Measurements from ENCODE around the gene TMEM14A. TPM values are rescaled to one million over a fixed set of nuclear protein-coding genes. Genes with fewer than 3 reads are reported as not detected.

Gene TMEM14A
- polyA plus RNA-seq (ENCODE audit: insufficient read length in 4 of 4), result 10 to 100 TPM; 46.3 to 57.6 (median 53.0) TPM

DNA sequence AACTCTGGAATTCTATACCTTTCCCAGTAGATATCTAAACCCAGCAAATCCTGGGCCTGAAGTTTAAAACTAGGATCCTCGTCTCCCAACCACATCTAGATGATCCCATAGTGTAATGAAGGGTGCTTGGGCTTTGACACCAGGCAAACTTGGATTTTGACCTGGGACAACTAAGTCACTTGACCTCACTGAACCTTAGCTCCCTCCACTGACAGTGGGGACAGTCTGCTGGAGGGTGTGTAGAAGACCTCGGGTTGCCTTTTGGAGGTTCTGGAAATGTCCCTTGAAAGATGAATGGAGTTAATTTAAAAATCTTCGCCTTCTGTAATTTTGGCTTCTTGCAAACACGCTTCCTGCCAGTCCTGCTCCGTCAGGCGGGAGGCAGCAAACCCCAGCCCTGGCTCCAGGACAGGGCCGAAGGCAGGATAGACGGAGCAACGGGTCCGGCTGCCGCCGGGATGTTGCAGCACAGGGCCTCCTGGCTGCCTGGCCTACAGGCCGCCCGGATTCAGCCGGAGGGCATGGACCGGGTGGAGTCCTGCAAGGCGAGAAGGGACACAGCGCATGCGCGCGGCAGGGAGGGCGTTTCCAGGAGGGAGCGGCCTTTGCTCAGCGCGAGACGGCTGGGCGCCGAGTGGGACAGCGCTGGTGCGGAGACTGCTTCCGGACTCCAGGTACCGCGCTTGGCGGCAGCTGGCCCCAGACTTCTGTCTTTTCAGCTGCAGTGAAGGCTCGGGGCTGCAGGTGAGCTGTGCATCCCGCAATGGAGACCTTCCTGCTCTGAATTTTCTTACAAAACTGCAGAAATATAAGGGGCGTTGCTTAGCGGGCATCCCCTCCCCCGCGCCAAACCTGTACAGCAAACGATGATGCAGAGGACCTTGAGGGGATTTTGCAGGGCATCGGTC is at the start of gene TMEM14A:
TSS of gene TMEM14A (plus strand) at position 612 of the 908 bp plus-strand sequence. CDS start 5,990 bp downstream, outside the sequence.
- peak; percentile 82 to 88 (median 84) for DNase-seq (ENCODE audit: low read depth in 4 of 4, low spot score in 3 of 4)

DNA sequence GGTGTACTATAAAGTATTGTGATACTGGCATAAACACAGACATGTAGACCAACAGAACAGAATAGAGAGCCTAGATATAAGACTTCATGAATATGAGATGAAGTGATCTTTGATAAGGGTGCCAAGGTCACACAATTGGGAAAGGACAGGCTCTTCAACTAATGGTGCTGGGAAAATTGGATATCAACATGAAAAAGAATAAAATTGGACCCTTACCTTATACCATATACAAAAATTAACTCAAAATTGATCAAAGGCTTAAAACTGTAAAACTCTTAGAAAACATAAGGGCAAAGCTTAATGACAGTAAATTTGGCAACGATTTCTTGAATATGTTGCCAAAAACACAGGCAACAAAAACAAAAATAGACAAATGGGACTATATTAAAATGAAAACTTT is 49.3 kb upstream of the TMEM14A start:
- no peak for DNase-seq (ENCODE audit: low read depth in 4 of 4, low spot score in 3 of 4)

- DNase-seq (ENCODE audit: low read depth in 4 of 4, low spot score in 3 of 4), result no peak
These were observed 48.1 kb upstream of the TMEM14A start for GRCh38 chr6:52622810-52623209.

DNA sequence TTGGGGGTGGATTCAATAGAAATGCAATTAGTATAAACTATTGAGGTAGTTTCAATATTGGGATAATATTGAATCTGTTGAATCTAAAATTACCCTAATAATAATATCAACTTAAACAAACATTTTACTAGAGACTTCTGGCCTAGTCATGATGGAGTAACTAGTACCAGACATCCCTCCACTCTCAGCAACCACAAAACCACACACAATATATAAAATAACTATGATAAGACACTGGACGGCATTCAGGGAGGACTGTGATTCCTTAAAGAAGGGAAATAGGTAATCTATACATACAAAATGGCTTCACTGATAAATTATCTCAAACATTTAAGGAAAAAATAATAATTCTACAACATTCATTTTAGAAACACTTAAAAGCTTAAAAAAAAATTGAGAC is 38.9 kb upstream of the TMEM14A start:
- no peak for DNase-seq (ENCODE audit: low read depth in 4 of 4, low spot score in 3 of 4)

DNA sequence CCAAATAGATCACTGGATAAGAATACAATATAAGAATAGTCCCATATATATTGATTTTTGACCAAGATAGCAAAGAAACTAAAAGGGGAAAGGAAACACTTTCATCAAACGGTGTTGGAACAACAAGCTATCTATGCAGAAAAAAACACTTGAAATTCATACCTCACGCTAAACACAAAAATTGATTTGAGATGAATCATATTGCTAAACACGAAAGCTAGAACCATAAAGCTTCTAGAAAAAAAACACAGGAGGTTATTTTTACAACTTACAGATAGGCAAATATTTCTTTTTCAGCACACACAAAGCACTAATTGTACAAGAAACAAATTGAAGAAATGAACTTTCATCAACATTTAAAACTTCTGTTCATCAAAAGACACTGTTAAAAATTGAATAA is 36.7 kb upstream of the TMEM14A start:
- no peak for DNase-seq (ENCODE audit: low read depth in 4 of 4, low spot score in 3 of 4)

DNA sequence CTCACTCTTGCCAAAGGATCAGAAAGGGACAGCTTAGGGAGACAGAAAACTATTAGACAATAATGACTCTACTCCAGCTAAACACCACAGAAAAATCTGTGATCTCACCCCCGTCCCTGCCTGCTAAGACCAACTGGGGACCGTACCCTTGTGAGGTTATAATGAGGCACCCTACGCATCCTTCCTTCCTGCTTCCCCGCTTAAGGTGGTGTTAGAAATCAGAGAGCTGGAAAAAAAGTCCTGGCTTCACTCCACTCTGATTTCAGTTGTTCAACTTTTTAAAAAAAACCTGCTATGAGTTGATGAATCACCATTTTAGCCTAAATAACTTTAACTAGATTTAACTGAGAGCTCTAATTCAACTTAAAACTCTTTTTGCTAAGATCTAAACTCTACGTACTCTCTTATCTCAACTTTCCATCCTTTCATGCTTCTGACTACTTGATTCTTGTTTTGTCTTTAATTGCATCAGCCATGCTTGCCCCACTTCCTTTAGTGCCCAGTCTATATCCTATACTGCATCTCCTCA is 35.8 kb upstream of the TMEM14A start:
- no peak for DNase-seq (ENCODE audit: low read depth in 4 of 4, low spot score in 3 of 4)

GRCh38 chr6:52636830-52637229 is 34.1 kb upstream of the TMEM14A start:
- no peak for DNase-seq (ENCODE audit: low read depth in 4 of 4, low spot score in 3 of 4)

DNA sequence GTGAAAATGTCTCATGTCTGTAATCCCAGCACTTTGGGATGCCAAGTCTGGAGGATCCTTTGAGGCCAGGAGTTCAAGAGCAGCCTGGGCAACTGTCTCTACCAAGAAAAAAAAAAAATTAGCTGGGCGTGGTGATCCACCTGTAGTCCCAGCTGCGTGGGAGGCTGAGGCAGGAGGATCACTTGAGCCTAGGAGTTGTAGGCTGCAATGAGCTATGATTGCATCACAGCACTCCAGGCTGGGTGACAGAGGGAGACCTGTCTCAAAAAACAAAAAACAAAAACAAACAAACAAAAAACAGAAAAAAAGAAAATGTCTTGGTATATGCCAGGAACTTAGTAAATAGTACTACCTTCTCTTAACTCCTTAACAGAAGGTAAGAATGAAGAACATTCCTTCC is 31.4 kb upstream of the TMEM14A start:
- DNase-seq (ENCODE audit: low read depth in 4 of 4, low spot score in 3 of 4), result no peak

DNA sequence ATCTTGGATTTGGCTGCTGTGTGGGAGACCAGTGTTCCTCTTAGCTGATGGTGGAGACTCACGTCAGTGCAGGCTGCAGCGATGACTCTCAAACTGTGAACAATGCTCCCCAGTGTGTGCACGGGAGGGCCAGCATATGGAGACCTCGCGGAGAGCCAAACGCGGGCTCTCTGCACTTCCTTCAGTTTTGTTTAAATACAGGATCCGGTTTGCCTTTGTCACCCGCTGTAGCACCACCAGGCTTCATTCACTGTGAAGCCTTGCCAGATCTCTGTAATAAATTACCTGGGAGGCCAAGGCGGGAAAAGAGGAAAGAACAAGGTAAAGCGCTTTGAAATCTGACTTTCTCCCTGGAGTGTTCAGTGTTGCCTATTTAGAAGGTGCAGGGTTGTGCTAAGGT is 30.7 kb upstream of the TMEM14A start:
- no peak for DNase-seq (ENCODE audit: low read depth in 4 of 4, low spot score in 3 of 4)

DNA sequence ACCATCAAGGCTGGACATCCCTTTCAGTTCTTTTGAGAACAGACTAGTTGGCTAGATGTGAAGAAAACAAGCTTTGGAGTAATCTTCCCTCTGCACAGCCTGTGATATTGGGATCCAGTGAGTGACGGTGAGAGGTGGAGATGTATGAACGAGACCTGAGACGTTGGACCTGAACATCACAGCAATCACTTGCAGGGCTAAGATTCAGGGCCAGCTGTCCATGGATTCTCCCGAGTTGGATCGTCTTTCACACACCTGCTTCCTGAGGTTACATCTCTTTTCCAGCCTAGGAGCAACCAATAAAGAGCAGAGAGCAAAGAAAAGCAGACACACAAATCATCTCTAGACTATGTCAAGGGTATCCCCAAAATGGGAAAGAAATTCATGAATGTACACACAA is 30.0 kb upstream of the TMEM14A start:
- no peak for DNase-seq (ENCODE audit: low read depth in 4 of 4, low spot score in 3 of 4)

DNA sequence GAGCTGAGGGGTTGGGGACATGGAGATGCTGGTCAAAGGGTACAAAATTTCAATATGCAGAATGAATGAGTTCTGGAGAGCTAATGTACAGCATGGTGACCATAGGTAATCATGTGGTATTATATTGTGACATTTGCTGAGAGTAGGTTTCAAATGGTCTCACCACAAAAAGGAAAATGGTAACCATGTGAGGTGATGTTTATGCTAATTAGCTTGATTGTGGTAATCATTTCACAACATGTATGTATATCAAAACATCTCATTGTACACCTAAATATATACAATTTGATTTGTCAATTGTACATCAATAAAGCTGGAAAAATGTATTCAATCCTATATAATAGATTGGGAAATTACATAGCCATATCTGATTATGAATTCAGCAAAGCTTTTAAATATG is 29.5 kb upstream of the TMEM14A start:
- no peak for DNase-seq (ENCODE audit: low read depth in 4 of 4, low spot score in 3 of 4)

DNA sequence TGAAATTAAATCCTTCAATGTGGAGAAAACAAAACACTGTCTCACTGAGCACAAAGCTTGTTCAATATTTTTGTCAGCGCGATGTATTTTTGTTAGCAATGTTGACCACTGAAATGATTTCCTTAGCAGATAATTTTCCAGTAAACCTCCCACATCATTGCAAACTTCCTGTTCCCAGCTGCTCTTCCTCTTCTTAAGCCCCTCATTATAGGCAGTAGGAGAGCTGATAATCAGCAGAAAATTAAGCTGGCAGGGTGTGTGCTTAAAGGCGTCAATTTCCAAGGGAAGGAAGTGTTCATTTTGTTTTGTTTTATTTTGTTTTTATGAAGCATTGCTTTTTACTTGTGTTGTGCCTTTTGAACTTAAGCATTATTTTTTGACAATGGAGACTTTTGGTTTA is 29.1 kb upstream of the TMEM14A start:
- DNase-seq (ENCODE audit: low read depth in 4 of 4, low spot score in 3 of 4), result no peak

DNA sequence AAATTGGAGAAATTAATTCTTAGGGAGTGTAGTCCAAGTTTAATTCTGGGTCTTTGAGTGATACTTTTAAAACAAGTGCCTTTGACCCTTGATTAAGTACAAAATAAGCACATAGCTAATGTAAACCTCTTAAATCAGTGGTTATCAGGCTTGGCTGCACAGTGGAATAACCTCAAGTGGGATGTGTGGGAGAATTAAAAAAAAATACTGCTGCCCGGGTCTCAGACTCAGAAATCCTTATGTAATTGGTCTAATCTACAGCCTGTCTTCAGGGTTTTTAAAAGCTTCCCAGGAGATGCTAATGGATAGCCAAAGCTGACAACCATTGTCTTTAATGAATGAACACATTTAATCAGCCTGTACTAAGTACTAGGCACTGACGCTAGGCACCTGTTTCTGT is 28.5 kb upstream of the TMEM14A start:
- no peak for DNase-seq (ENCODE audit: low read depth in 4 of 4, low spot score in 3 of 4)

DNA sequence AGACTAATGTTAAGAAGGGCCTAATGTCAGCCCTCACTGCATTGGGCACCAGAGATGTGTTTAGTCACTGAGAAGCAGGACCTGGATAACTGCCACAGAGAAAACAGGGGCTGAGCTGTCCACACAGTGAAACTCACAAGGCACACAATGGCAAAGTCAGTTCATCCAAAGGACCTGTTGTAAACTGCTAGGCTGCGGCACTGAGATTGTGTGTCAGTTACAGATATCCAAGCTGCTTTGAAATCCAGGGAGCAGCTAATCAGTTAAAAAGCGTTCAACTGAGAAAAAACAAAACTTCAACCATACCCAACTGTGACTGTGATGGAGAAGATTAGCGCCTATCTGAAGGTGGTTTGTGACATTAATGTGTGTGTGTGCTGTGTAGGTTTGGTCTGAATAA is 27.8 kb upstream of the TMEM14A start:
- DNase-seq (ENCODE audit: low read depth in 4 of 4, low spot score in 3 of 4), result no peak

DNA sequence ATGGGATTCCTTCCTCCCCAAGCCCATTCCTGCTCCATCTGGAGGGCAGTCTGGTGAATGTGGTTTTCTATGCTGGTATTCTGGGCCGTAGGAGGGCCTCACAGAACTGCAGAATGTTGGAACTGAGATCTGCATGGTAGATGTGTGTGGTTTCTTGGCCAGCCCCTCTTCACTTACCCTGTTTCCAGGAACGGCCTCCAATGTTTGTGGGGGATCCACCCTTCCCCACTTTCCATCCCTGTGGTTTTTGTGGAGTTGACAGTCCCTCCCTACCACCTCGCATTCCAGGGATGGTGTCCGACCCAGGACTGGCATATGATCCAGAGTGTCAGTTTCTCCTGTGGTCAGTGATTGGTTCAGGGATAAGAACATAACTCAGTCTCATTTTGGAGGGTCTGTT is 26.7 kb upstream of the TMEM14A start:
- no peak for DNase-seq (ENCODE audit: low read depth in 4 of 4, low spot score in 3 of 4)

GRCh38 chr6:52645976-52646375 is 24.9 kb upstream of the TMEM14A start:
- no peak for DNase-seq (ENCODE audit: low read depth in 4 of 4, low spot score in 3 of 4)

GRCh38 chr6:52647199-52647598 is 23.7 kb upstream of the TMEM14A start:
- DNase-seq (ENCODE audit: low read depth in 4 of 4, low spot score in 3 of 4), result no peak

GRCh38 chr6:52649536-52650160 is 21.3 kb upstream of the TMEM14A start:
- DNase-seq (ENCODE audit: low read depth in 4 of 4, low spot score in 3 of 4), result no peak

GRCh38 chr6:52650941-52651340 is 20.0 kb upstream of the TMEM14A start:
- DNase-seq (ENCODE audit: low read depth in 4 of 4, low spot score in 3 of 4), result no peak

GRCh38 chr6:52653151-52653550 is 17.8 kb upstream of the TMEM14A start:
- DNase-seq (ENCODE audit: low read depth in 4 of 4, low spot score in 3 of 4), result no peak

GRCh38 chr6:52654007-52654406 is 16.9 kb upstream of the TMEM14A start:
- no peak for DNase-seq (ENCODE audit: low read depth in 4 of 4, low spot score in 3 of 4)

GRCh38 chr6:52654592-52654991 is 16.3 kb upstream of the TMEM14A start:
- DNase-seq (ENCODE audit: low read depth in 4 of 4, low spot score in 3 of 4), result no peak

Data from left renal pelvis (tissue), 4 donors.